ENCODE data around the gene DLG1.

DLG1 gene

GRCh38 chr3:197171481-197172067 lies 126.8 kb downstream of the DLG1 start:
- no peak for DNase-seq (ENCODE audit: low read depth)

DNA sequence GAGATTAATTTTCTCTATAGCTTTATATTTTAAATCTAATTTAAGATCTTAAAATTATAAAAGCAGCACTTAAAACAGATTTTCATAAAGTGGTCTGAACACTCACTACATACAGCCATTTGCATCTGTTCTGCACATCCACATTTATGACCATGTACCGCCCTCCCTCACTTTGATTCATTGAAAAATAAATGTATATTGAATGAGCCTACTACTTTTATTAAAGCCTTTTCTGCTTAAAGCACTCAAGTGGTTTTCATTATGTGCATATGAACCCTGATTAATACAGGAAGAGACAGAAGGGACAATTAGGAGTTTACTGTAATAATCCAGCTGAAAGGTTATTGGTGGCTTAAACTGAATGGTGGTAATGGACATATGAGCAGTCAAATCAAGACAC lies 129.4 kb downstream of the DLG1 start:
- no peak for DNase-seq (ENCODE audit: low read depth)

- DNase-seq (ENCODE audit: low read depth) = no peak
These were observed 129.8 kb downstream of the DLG1 start for GRCh38 chr3:197168606-197169005.

- no peak for DNase-seq (ENCODE audit: low read depth)
These were observed 130.3 kb downstream of the DLG1 start for GRCh38 chr3:197168063-197168462.

GRCh38 chr3:197167549-197167948 lies 130.9 kb downstream of the DLG1 start:
- no peak for DNase-seq (ENCODE audit: low read depth)

DNA sequence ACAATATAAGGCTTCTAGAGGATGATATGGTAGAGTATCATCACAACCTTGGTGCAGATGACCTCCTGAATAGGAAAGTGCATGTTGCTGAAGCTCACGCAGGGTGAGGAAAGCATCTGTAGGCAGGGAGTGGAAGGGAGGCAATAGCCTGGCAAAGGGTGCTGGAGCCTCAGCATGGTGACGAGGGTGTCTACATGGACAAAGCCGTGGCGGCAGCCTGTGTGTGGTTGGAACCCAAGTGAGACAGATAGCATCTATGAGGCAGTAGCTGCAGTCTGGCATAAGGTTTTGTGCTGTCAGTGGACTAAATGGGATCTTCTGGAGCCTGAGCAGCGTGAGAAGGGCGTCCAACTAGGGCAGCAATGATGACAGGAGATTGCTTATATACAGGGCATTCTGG lies 132.5 kb downstream of the DLG1 start:
- no peak for DNase-seq (ENCODE audit: low read depth)

DNA sequence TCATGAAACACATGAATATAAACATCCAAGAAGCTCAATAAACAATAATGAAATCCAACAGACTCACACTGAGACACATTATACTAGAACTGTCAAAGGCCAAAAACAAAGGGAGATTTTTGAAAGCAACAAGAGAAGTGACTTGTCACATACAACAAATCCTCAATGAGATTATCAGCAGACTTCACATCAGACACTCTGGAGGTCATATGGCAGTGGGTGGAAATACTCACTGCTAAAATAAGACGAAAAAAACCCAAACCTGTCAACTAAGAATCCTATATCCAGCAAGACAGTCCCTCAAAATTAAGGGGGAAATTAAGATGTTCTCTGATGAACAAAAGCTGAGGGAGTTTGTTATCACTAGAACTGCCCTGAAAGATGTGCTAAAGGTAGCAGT lies 143.4 kb downstream of the DLG1 start:
- no peak for DNase-seq (ENCODE audit: low read depth)

- no peak for DNase-seq (ENCODE audit: low read depth)
These were observed 146.8 kb downstream of the DLG1 start for GRCh38 chr3:197151580-197151979.

GRCh38 chr3:197149528-197149927 lies 148.9 kb downstream of the DLG1 start:
- peak; percentile 11 for DNase-seq (ENCODE audit: low read depth)

DNA sequence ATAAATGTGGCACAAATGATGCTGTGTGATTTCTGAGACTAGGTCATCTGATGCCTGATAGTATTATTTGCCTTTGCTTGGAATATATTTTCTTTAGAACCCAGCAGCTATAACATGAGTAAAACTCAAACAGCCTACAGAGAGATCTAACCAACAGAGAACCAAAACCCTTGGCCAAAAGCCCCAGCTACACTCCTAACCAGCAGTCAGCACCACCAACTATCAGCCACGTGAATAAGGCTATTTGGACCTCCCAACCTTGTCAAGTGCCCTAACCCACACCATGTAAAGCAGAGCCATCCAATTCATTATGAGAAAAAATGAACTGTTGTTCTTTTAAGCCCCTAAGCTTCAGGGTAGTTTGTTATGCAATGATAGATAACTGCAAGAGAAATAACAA lies 154.2 kb downstream of the DLG1 start:
- no peak for DNase-seq (ENCODE audit: low read depth)

GRCh38 chr3:197139586-197139985 lies 158.8 kb downstream of the DLG1 start:
- no peak for DNase-seq (ENCODE audit: low read depth)

GRCh38 chr3:197137751-197138150 lies 160.7 kb downstream of the DLG1 start:
- DNase-seq (ENCODE audit: low read depth) = no peak

DNA sequence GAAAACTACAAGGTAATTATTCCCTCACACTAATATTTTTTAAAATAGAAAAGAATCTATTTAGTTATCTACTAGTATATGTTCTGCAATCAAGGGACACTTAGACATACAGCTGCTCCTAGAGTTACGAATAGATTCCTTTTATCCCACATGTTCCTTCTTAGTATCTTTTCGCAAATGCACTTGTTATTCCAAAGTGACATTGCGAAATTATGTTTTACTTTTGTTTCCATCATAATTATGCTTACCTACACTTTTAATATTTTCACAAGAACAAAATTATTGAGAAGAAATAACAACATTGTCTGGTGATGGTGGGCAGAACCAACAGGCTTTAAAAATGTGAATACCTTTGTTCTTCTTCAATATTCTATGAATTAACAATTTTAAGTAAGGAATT lies 161.7 kb downstream of the DLG1 start:
- DNase-seq (ENCODE audit: low read depth) = no peak

GRCh38 chr3:197135212-197135611 lies 163.2 kb downstream of the DLG1 start:
- no peak for DNase-seq (ENCODE audit: low read depth)

DNA sequence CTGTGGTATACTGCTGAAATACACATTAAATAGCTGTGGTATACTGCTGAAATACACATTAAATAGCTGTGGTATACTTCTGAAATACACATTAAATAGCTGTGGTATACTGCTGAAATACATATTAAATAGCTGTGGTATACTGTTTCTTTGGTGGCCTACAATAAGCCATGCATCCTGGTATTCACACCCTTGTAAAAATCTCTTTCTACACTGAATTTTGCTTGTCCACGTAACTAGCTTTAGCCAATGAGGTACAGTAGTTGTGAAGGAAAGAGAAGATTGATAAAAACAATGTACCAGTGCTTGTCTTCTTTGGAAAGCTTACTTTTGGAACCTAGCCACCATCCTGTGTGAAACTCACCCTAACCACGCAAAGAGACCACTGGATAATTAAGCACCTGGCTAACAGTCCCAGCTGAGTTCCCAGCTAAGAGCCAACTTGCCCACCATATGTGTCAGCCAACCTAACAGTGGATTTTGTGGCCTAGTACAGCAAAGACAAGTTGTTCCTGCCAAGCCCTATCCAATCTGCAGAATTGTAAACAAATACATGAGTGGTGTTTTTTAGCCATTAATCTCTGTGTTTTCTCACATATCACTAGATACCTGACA lies 165.4 kb downstream of the DLG1 start:
- DNase-seq (ENCODE audit: low read depth) = no peak

- no peak for DNase-seq (ENCODE audit: low read depth)
These were observed 172.8 kb downstream of the DLG1 start for GRCh38 chr3:197125636-197126035.

DNA sequence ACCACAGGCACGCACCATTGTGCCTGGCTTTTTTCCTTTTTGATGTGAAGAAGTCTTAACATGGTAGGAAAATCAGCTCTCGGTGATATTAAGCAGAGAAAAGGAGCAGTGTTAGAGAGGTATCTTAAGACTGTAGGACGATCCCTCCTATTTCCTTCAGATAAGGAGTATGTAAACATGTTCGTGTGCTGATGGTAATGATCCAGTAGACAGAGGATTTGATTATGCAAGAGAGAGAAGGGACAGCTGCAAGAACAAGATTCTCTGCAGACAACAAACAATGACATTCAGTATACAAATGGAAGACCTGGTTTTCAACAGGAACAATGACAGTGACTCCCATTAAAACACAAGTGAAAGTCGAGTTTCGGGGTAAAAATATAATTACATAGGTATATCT lies 173.7 kb downstream of the DLG1 start:
- DNase-seq (ENCODE audit: low read depth) = no peak

DNA sequence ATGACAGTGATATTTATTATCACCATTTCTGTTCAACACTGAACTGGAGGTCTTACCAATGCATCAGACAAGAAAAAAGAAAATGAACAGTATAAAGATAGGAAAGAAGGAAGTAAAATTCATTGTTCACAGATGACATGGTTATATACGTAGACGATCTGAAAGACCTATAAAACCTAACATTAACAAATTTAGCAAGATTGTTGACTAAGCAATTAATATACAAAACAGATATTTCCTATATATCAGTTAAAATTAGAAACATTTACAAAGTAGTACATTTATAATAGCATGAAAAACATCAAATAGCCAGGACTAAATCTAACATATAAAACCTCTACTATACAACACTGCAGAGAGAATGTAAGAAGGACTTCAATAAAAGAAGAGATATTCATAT lies 176.0 kb downstream of the DLG1 start:
- no peak for DNase-seq (ENCODE audit: low read depth)

DNA sequence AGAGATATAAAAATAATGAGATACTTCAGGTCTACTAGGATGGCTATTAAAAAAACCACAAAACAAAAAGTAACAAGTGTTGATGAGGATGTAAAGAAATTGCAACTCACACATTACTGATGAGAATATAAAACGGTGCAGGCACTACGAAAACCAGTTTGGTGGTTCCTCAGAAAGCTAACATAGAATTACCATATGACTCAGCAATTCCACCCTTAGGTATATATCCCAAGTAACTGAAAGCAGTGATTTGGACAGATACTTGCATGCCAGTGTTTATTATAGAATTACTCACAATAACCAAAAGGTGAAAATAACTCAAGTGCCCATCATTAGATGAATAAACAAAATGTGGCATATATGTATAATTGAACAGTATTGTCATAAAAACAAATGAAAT lies 181.3 kb downstream of the DLG1 start:
- DNase-seq (ENCODE audit: low read depth) = no peak

DNA sequence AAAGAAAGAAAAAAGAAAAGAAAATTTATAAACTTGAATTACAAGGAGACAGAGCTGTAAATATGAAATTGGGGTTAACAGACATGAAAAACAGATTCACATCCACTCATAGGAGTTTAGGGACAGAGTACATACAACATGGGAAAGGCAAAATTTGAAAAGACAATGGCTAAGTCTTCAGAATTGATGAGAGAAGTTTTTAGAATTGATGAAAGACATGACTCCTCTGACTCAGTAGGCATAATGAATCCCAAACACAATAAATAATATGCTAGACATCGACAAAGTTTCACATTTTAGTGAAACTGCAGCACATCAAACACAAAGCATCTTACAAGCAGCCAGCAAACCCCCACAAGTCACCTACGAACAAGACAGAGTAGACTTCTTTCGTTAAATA lies 184.4 kb downstream of the DLG1 start:
- DNase-seq (ENCODE audit: low read depth) = no peak

DNA sequence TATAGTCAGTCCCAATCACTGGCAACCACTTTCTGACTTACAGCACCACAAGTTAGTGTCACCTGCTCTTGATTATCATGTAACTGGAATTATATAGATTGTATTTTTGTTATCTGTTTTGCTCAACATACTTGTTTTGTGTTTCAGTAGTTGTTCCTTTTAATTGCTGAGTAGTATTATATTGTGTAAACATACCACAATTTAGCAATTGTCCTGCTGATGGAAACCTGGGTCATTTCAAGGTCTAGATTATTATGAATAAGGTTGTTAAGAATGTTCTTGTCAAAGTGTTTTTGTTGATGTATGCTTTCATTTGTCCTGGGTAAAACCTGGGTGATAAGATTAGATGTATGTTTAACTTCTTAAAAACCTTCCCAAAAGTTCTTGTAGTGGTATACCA lies 186.7 kb downstream of the DLG1 start:
- no peak for DNase-seq (ENCODE audit: low read depth)

GRCh38 chr3:197105786-197106185 lies 192.6 kb downstream of the DLG1 start:
- DNase-seq (ENCODE audit: low read depth) = no peak

GRCh38 chr3:197104738-197105137 lies 193.7 kb downstream of the DLG1 start:
- no peak for DNase-seq (ENCODE audit: low read depth)

DNA sequence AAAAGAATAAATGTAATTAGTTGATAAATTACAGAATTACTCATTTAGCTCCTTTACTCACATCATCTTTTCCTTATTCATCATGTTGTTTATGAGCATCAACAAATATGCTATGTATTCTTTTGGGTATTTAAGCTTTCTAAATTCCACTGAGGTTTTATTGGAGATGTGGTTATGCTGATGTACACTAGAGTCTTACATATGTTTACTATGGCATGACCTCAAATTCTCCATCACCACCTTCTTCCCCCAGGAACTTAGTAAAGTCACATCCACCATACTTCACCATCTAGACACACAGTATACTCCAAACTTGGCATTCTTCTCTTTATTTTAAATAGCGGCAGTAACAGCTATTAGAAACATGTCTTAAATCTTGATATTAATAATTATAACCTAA lies 194.6 kb downstream of the DLG1 start:
- DNase-seq (ENCODE audit: low read depth) = no peak
